ENCODE results near the gene EPAS1. TPM values are rescaled to one million over a fixed set of nuclear protein-coding genes. Genes with fewer than 3 reads are reported as not detected.

The EPAS1 gene
- total and polyA plus RNA-seq, 2 of the 8 experiments (the other 6 are each of a cell fraction or from before 2014, with no cell fraction given), result 2.0 to 4.9 TPM

DNA sequence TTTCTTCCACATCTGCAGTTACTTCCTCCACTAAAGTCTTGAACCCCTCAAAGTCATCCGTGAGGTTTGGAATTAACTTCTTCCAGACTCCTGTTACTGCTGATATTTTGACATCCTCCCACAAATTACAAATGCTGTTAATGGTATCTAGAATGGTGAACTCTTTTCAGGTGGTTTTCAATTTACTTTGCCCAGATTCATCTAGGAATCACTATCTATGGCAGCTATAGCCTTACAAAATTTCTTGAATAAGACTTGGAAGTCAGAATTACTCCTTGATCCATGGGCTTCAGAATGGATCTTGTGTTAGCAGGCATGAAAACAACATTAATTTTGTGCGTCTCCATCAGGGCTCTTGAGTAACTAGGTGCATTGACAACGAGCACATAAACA lies 19.9 kb downstream of the EPAS1 start (continued):
- no peak for TF ChIP-seq GABPA (IDR thresholded peaks at IDR 0.05; ENCODE audit: borderline replicate concordance, insufficient read depth, low read length)
- TF ChIP-seq, protein P1, sequence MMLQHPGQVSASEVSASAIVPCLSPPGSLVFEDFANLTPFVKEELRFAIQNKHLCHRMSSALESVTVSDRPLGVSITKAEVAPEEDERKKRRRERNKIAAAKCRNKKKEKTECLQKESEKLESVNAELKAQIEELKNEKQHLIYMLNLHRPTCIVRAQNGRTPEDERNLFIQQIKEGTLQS (IDR thresholded peaks at IDR 0.05; ENCODE audit: insufficient read depth, low read depth, low read length), result no peak
- no peak for TF ChIP-seq JUN (IDR thresholded peaks at IDR 0.05; ENCODE audit: low read depth, low read length)
- TF ChIP-seq JUND (IDR thresholded peaks at IDR 0.05; ENCODE audit: low read length), result no peak
- TF ChIP-seq RFX5 (IDR thresholded peaks at IDR 0.05; ENCODE audit: borderline replicate concordance, low read depth, low read length), result no peak
- TF ChIP-seq, protein P2, sequence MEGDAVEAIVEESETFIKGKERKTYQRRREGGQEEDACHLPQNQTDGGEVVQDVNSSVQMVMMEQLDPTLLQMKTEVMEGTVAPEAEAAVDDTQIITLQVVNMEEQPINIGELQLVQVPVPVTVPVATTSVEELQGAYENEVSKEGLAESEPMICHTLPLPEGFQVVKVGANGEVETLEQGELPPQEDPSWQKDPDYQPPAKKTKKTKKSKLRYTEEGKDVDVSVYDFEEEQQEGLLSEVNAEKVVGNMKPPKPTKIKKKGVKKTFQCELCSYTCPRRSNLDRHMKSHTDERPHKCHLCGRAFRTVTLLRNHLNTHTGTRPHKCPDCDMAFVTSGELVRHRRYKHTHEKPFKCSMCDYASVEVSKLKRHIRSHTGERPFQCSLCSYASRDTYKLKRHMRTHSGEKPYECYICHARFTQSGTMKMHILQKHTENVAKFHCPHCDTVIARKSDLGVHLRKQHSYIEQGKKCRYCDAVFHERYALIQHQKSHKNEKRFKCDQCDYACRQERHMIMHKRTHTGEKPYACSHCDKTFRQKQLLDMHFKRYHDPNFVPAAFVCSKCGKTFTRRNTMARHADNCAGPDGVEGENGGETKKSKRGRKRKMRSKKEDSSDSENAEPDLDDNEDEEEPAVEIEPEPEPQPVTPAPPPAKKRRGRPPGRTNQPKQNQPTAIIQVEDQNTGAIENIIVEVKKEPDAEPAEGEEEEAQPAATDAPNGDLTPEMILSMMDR (IDR thresholded peaks at IDR 0.05; ENCODE audit: control extremely low read depth in 1 of 3, insufficient read depth in 1 of 3, low read depth in 1 of 3, low read length in 3 of 3), result no peak
- no peak for TF ChIP-seq BACH1 (IDR thresholded peaks at IDR 0.05; ENCODE audit: low read length)
- no peak for TF ChIP-seq SIX5 (IDR thresholded peaks at IDR 0.05; ENCODE audit: low read depth, low read length)
